IMR-90 (cell line): ENCODE results near the gene TEX22.

Source experiments
- MAZ ChIP-seq: IDR thresholded peaks from 2 replicates; pipeline ENCODE4 v1.6.1; 2012; ENCODE audit warnings: low read depth, mild to moderate bottlenecking, low read length, improper control_type of control experiment, moderate library complexity, borderline replicate concordance
- MXI1 ChIP-seq: IDR thresholded peaks from 2 replicates; pipeline ENCODE4 v1.6.1; 2012; ENCODE audit warnings: low read depth, mild to moderate bottlenecking, low read length, moderate library complexity, borderline replicate concordance
- POLR2A ChIP-seq: IDR thresholded peaks from 2 replicates; pipeline ENCODE4 v1.6.1; 2012; ENCODE audit warnings: mild to moderate bottlenecking, low read depth, low read length
- RFX5 ChIP-seq: IDR thresholded peaks from 2 replicates; pipeline ENCODE4 v1.8.0; 2012; ENCODE audit warnings: low read depth, mild to moderate bottlenecking, low read length, moderate library complexity
- SMC3 ChIP-seq: fragments of 150-350 bp; IDR thresholded peaks from 2 replicates; pipeline ENCODE4 v1.6.1; 2016; ENCODE audit warnings: low read depth, mild to moderate bottlenecking, antibody characterized with exemption, low read length, moderate library complexity
- TF ChIP-seq, protein P1 (sequence below): conservative IDR thresholded peaks from 2 replicates; pipeline ENCODE4 v1.5.1; 2012; ENCODE audit warnings: mild to moderate bottlenecking, low read depth, low read length, improper control_type of control experiment

DNA sequence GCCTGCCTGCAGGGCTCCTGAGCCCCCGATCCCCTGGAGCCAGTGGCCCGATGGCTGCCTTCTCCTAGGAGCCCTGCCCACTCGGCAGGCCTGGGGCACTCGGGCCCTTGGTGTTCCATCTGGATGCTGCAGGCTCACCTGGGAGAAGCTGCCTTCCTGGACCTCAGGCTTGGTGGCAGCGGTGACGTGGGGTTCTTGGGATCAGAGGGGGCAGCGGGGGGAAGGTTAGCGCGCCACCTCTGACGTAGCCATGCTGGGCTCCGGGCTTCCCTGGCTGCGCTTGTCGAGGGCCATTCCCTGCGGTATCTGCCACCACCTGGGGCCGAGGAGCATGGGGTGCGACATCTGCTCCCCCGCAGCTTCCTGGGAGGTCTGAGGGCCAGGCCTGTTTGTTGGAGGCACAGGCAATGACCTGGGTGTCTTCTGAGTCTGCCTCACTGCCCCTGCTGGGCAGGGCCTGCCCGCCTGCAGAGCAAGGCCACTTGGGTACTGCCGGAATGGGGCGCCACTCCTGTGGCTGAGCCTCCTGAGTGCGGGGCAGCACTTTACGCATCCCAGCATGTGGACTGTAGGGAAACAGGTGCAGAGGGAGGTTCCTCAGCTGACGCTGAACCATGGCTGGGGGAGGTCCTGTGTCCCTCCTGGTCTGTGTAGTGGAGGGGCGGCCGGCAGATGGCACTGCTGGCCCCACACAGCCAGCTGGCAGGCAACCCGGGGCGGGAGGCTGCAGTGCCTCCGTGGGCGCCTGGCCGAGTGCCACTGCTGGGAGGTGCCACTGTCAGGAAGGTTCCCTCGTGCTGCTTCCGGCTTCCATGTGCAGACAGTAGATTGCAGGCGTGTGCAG, 41.6 kb downstream of the TEX22 start:
- no peak for TF ChIP-seq SMC3
- TF ChIP-seq, protein P1, sequence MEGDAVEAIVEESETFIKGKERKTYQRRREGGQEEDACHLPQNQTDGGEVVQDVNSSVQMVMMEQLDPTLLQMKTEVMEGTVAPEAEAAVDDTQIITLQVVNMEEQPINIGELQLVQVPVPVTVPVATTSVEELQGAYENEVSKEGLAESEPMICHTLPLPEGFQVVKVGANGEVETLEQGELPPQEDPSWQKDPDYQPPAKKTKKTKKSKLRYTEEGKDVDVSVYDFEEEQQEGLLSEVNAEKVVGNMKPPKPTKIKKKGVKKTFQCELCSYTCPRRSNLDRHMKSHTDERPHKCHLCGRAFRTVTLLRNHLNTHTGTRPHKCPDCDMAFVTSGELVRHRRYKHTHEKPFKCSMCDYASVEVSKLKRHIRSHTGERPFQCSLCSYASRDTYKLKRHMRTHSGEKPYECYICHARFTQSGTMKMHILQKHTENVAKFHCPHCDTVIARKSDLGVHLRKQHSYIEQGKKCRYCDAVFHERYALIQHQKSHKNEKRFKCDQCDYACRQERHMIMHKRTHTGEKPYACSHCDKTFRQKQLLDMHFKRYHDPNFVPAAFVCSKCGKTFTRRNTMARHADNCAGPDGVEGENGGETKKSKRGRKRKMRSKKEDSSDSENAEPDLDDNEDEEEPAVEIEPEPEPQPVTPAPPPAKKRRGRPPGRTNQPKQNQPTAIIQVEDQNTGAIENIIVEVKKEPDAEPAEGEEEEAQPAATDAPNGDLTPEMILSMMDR: no peak
- no peak for TF ChIP-seq MXI1
- no peak for TF ChIP-seq MAZ
- no peak for TF ChIP-seq POLR2A
- TF ChIP-seq RFX5: no peak
